Rectal smooth muscle tissue (tissue), 1 donor: ENCODE measurements around the gene DPH3.

Experiments used
- H3K27ac ChIP-seq: one replicate; pipeline ENCODE4 v1.7.0; 2013; ENCODE audit warnings: low read depth, low read length, inconsistent platforms
- H3K27me3 ChIP-seq: one replicate; pipeline ENCODE4 v1.7.0; 2013; ENCODE audit warnings: low read length; ENCODE audit not compliant: control insufficient read depth, insufficient read depth
- H3K36me3 ChIP-seq: one replicate; pipeline ENCODE4 v1.7.0; 2013; ENCODE audit warnings: low read length; ENCODE audit not compliant: control insufficient read depth, insufficient read depth
- H3K4me1 ChIP-seq: one replicate; pipeline ENCODE4 v1.7.0; 2013; ENCODE audit warnings: low read length; ENCODE audit not compliant: control insufficient read depth, insufficient read depth
- H3K4me3 ChIP-seq: one replicate; pipeline ENCODE4 v1.7.0; 2013; ENCODE audit warnings: low read length
- H3K9ac ChIP-seq: one replicate; pipeline ENCODE4 v1.7.0; 2013; ENCODE audit warnings: low read length

The DPH3 gene

DNA sequence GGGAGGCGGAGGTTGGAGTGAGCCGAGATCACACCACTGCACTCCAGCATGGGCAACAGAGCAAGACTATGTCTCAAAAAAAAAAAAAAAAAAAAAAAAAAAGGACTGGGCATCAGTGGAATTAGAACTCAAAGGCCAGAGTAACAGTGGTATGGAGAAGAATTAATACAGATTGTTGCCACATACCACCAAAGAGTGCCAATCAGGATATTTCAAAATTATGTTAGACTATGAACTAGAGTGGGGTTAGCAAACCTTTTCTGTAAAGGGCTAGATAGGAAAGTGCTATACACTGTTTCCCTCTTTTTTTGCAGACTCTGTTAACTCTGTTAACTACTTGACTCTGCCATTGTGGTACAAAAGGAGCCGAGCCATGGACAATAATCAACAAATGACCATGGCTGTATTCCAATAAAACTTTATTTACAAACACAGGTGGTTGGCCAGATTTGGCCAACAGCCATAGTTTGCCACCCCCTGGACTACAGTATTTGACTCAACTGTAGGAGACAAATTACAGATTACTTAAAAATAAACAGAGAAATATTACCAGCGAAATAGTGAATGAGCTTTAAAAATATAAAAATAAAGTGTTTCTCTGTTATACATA lies 28.6 kb downstream of the DPH3 start:
- Histone ChIP-seq H3K27ac (no peak overlapping the region), H3K36me3 (no peaks in the 10 kb centered on the region), H3K27me3 (no peaks in the 10 kb centered on the region), H3K9ac (no peak overlapping the region), H3K4me1 (no peaks in the 10 kb centered on the region), H3K4me3 (no peak overlapping the region)

DNA sequence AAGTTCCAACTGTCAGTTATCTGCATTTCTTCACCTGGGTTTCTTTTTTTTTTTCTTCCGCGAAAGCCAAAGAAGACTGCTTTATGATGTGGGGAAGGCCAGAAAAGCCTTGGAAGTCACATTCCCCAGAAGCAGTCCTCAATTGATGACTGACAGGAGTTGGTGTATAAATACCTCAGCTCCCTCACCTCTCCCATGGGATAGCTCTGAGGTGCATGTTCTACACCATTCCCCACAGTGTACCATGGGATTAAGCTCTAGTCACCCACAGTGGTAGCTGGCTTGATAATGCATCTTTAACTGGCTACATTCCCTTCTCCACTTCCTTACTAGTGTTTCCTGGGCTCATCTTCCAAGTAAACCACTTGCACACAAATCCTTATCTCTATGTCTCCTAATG lies 30.5 kb downstream of the DPH3 start:
- Histone ChIP-seq H3K9ac (no peak overlapping the region), H3K27ac (no peak overlapping the region), H3K27me3 (no peaks in the 10 kb centered on the region), H3K4me1 (no peaks in the 10 kb centered on the region), H3K4me3 (no peak overlapping the region), H3K36me3 (no peaks in the 10 kb centered on the region)

DNA sequence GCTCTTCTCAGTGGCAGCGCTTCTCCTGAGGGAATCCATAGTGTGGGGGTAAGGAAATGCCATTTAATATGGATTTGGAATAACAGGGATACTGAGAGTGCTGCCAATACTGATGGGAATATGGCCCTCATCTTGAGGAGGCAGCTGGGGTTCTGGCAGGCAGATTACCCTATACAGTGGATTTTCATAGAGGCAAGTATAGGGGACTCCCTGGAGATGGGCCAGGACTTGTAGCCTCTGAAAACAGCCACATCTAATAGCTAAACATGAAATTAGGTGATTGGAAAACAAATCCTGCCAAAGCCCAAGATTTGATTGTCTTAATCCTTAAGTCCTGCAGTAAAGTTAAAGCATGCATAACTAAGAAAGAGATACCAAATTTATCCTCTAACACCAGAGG lies 30.9 kb downstream of the DPH3 start:
- Histone ChIP-seq H3K27ac (no peak overlapping the region), H3K4me3 (no peak overlapping the region), H3K36me3 (no peaks in the 10 kb centered on the region), H3K9ac (no peak overlapping the region), H3K27me3 (no peaks in the 10 kb centered on the region), H3K4me1 (no peaks in the 10 kb centered on the region)

DNA sequence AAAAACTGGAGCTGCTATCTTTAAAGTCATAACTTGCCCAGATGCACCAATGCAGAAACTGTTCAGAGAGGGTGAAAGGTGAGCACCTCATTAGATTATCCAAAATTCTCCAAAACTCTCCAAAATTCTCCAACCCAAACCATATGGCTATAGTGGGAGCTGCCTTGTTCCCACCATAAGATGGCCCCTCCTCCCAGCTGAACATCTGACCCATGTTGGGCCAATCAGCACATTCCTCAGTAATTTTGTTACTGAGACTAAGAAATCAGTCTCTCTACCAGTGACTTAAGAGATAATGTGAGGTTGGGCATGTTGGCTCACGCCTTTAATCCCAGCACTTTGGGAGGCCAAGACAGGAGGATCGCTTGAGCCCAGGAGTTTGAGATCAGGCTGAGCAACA lies 32.8 kb downstream of the DPH3 start:
- Histone ChIP-seq H3K9ac (no peak overlapping the region), H3K4me1 (no peaks in the 10 kb centered on the region), H3K27me3 (no peaks in the 10 kb centered on the region), H3K4me3 (no peak overlapping the region), H3K27ac (no peak overlapping the region), H3K36me3 (no peaks in the 10 kb centered on the region)

DNA sequence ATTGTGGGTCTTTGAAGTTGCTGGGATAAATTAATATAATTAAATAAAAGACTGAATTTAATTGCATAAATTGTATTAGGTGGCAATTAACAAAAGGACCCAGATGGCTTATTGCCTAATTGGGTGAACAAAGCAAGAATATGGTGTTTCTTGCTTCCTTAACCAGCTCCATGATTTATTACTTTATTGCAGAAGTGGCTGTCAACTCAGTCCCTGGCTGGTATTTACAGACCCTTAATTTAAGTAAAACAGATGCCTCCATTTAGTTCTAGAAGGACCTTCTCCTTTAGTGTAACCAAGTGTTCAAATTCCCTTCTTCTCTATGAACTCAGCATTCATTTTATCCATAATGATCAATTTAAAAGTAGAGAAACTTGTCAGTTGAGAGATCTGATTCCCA lies 35.1 kb downstream of the DPH3 start:
- Histone ChIP-seq H3K4me3 (no peak overlapping the region), H3K4me1 (no peaks in the 10 kb centered on the region), H3K27me3 (no peaks in the 10 kb centered on the region), H3K27ac (no peak overlapping the region), H3K9ac (no peak overlapping the region), H3K36me3 (no peaks in the 10 kb centered on the region)

DNA sequence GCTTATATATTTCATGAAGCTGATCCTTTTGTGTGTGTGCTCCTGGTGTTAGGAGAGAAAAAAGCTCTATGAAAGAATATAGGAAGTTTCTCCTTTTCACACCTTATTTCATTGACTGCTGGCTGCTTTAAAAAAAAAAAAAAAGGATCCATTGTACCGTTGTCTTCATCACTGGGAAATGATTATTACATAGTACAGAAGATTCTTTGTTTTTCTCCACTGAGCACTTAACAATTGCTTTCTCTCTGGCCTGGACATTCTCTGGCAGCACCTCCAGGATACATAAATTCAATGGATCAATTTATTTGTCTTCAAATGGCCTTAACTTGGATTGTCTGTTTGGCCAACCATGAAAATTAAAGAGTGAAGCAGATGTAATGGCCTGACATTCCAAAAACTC lies 37.2 kb downstream of the DPH3 start:
- Histone ChIP-seq H3K4me1 (no peaks in the 10 kb centered on the region), H3K9ac (no peak overlapping the region), H3K27ac (no peak overlapping the region), H3K36me3 (no peaks in the 10 kb centered on the region), H3K27me3 (no peaks in the 10 kb centered on the region), H3K4me3 (no peak overlapping the region)

DNA sequence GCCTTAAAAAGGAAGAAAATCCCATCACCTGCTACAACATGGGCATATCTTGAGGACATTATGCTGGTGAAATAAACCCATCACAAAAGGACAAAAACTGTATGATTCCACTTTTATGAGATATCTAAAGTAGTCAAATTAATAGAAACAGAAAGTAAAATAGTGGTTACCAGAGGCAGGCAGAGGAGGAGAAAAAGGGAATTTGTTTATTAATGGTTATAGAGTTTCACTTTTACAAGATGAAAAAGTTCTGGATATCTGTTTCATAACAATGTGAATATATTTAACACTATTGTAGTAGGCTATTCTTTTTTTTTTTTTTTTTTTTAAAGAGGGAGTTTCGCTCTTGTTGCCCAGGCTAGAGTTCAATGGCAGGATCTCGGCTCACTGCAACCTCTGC lies 40.4 kb downstream of the DPH3 start:
- Histone ChIP-seq H3K27ac (no peak overlapping the region), H3K27me3 (no peaks in the 10 kb centered on the region), H3K4me3 (no peak overlapping the region), H3K9ac (no peak overlapping the region), H3K4me1 (no peaks in the 10 kb centered on the region), H3K36me3 (no peaks in the 10 kb centered on the region)

DNA sequence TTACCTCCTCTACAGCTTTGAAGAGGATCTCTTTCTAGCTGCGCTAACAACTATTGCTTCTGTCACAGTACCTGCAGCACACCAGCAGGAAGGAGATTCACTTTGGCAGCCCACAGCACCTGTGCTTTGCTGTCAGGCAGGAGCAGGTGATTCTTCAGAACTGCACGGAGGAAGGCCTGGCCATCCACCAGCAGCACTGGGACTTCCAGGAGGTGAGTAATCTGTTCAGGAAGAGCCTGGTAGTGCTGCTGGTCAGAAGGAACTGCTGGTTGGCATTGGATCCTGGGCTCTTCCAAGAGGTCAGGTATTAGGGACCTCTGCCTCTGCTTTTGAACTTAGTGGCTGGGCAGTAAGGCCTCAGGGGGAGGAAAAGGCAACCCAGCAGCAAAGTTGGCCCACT lies 42.2 kb downstream of the DPH3 start:
- Histone ChIP-seq H3K4me3 (no peak overlapping the region), H3K4me1 (no peaks in the 10 kb centered on the region), H3K27ac (no peak overlapping the region), H3K36me3 (no peaks in the 10 kb centered on the region), H3K9ac (no peak overlapping the region), H3K27me3 (no peaks in the 10 kb centered on the region)

DNA sequence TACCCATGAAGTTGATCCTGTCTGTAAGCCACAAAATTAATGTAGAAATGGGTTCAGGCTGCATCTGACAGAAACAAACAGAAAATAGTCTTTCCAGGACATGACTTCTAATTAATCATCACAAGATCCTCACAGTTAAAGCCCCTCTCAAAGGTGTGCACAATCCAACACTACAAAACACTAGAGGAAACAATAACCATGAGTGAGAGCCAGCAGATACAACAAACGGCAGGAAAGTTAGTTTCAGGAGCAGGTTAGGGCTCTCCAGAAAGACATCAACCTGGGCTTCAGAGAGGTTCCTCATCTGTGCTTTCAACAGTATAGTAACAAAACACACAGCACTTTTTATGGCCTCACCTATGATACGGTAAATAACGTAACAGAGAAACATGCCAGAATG lies 42.8 kb downstream of the DPH3 start:
- H3K4me3 ChIP-seq: no peak overlapping the region

DNA sequence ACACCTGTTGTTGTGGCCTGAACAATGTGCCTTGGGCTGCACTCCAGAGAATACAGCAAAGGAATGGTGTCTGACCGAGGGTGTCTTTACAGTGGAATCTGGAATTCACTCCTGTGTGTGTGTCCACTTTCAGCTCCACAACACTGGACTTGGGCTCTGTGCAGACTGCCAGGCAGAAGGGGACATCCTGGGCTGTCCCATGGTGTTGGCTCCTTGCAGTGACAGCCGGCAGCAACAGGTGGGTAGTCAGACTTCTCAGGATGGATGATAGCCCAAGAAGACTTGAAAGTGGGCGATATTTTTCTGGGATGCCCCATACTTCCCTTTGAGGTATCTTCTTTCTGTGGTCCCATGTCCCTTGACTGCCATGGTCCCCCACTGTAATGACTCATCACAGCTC lies 45.0 kb downstream of the DPH3 start:
- no peak overlapping the region for H3K9ac ChIP-seq
- no peaks in the 10 kb centered on the region for H3K4me1 ChIP-seq
- no peak overlapping the region for H3K4me3 ChIP-seq
- no peaks in the 10 kb centered on the region for H3K27me3 ChIP-seq
- no peak overlapping the region for H3K27ac ChIP-seq
- H3K36me3 ChIP-seq: no peaks in the 10 kb centered on the region

More for the DNA sequence above, 42.8 kb downstream of the DPH3 start:
- Histone ChIP-seq H3K4me1 (no peaks in the 10 kb centered on the region), H3K27me3 (no peaks in the 10 kb centered on the region), H3K36me3 (no peaks in the 10 kb centered on the region), H3K27ac (no peak overlapping the region), H3K9ac (no peak overlapping the region)

DNA sequence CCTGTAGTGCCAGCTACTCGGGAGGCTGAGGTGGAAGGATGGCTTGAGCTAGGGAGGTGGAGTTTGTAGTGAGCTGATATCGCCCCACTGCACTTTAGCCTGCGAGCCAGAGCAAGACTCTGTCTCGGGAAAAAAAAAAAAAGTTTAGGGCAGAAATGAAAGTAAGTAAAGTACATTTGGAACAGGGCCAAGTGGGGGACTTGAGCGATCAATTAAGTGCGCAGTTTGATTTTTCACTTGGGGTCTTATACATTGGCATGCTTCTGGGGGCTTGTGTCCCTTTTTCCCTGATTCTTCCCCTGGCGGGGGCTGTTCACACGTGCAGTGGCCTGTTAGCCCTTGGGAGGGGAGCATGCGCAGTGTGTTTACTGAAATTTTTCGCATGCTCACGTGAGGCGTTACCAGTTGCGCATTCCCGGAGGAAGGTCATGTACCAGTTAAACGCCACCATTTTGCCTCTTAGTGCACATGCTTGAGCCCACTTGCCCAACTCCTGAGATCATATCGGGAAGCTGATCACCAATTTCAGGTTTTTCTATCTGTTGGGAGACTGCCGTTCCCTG lies 48.3 kb downstream of the DPH3 start:
- Histone ChIP-seq H3K27ac (no peak overlapping the region), H3K4me3 (no peak overlapping the region), H3K27me3 (no peaks in the 10 kb centered on the region), H3K4me1 (no peaks in the 10 kb centered on the region), H3K9ac (no peak overlapping the region), H3K36me3 (no peaks in the 10 kb centered on the region)

DNA sequence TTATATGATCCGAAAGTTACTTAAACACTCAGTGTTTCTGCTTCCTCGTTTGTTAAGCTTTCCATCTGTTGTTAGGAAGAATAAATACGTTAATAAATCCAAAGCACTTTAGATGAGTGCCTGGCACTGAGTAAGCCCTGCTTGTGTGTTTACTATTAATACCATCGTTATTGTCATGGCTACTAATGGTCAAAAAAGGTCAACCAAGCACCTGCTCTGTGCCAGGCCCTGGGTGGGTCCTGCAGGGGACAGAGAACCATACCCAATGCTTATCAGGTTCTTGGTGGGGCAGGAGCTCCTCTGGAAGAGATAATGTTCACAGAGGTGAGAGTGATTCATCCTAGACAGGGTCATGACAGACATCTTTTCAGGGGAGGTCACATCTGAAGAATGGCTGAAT lies 50.4 kb downstream of the DPH3 start:
- Histone ChIP-seq H3K27me3 (no peaks in the 10 kb centered on the region), H3K9ac (no peak overlapping the region), H3K4me1 (no peaks in the 10 kb centered on the region), H3K36me3 (no peaks in the 10 kb centered on the region), H3K27ac (no peak overlapping the region), H3K4me3 (no peak overlapping the region)

DNA sequence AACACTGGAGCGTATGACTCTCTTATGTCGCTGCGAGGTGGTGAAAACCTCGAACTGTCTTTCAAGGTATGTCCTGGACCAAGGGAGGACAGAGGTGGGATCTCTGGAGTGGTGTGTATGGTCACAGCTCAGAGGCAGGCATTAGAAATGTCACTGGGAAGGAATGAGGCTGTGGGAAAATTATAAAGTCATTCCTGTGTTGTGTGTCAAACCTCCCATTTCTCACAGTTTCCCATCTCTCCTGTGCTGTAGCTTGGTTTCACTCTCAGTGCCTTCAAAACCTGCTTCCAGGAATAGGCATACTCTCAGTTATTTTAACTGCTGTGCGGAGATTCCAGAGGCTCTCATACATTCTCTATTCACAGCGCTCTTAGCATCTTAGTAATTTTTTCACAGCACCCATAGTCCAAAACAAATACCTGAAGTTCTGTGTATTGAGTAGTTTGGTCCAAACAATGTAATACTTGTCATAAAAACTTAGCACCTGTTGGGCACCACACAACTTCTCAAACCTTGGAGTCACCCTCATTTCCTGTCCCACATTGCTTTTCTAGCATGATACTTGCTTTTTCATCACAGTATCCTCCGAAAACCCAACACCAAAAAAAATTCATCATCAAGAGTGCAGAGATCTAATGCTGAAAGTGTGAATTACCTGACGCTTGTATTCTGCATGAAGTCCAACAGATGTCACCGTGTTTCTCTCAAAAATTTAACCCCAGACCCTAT lies 53.4 kb downstream of the DPH3 start:
- Histone ChIP-seq H3K4me3 (no peak overlapping the region), H3K4me1 (no peaks in the 10 kb centered on the region), H3K9ac (no peak overlapping the region), H3K27me3 (no peaks in the 10 kb centered on the region), H3K27ac (no peak overlapping the region), H3K36me3 (no peaks in the 10 kb centered on the region)
